ENCODE measurements around the gene KCNK10.

GRCh38 chr14:88296351-88296750 lies 26.7 kb downstream of the KCNK10 start:
- no peak for TF ChIP-seq CTCF (conservative IDR thresholded peaks at IDR 0.05)
- no peak for TF ChIP-seq ZFX (IDR thresholded peaks at IDR 0.05)
